HepG2 (cell line): Measurements from ENCODE around the gene RAB17. TPM values are rescaled to one million over a fixed set of nuclear protein-coding genes. Genes with fewer than 3 reads are reported as not detected.

Source experiments
- CCAR2 ChIP-seq: fragments of 200-400 bp; formaldehyde crosslinking; optimal IDR thresholded peaks from 2 replicates; pipeline ENCODE3; 2018; ENCODE audit warnings: low read depth, mild to moderate bottlenecking, low read length, moderate library complexity
- CHD2 ChIP-seq: IDR thresholded peaks from 2 replicates; pipeline ENCODE4 v1.6.1; 2011; ENCODE audit warnings: low read depth, low read length, improper control_type of control experiment
- DMAP1 ChIP-seq: IDR thresholded peaks from 2 replicates; pipeline ENCODE4 v1.6.1; 2016
- JUND ChIP-seq: sonication (generic); formaldehyde crosslinking; IDR thresholded peaks from 2 replicates; pipeline ENCODE4 v1.8.0; 2022; ENCODE audit warnings: mild to moderate bottlenecking, missing genetic modification reagents
- NCOA5 ChIP-seq: sonication (generic); formaldehyde crosslinking; IDR thresholded peaks from 2 replicates; pipeline ENCODE4 v1.4.0; 2020; ENCODE audit warnings: missing genetic modification reagents
- PITX1 ChIP-seq: sonication (generic); formaldehyde crosslinking; IDR thresholded peaks from 2 replicates; pipeline ENCODE4 v1.5.1; 2020; ENCODE audit warnings: mild to moderate bottlenecking, missing genetic modification reagents
- SP4 ChIP-seq: sonication (generic); formaldehyde crosslinking; IDR thresholded peaks from 2 replicates; pipeline ENCODE4 v1.8.1; 2023; ENCODE audit warnings: mild to moderate bottlenecking, missing genetic modification reagents
- SPEN ChIP-seq: sonication (generic); formaldehyde crosslinking; IDR thresholded peaks from 2 replicates; pipeline ENCODE4 v1.5.1; 2020; ENCODE audit warnings: low read depth, mild to moderate bottlenecking, missing genetic modification reagents
- TAF1 ChIP-seq: sonication (generic); formaldehyde crosslinking; IDR thresholded peaks from 2 replicates; pipeline ENCODE4 v1.4.0; 2020; ENCODE audit warnings: missing genetic modification reagents
- THYN1 ChIP-seq: sonication (generic); formaldehyde crosslinking; IDR thresholded peaks from 2 replicates; pipeline ENCODE4 v1.8.1; 2023; ENCODE audit warnings: low read depth, mild to moderate bottlenecking, moderate library complexity, missing genetic modification reagents, borderline replicate concordance
- TRIM24 ChIP-seq: sonication (generic); formaldehyde crosslinking; IDR thresholded peaks from 2 replicates; pipeline ENCODE4 v1.8.0; 2022; ENCODE audit warnings: mild to moderate bottlenecking, missing genetic modification reagents
- XBP1 ChIP-seq: sonication (generic); formaldehyde crosslinking; IDR thresholded peaks from 2 replicates; pipeline ENCODE4 v1.5.0; 2020; ENCODE audit warnings: missing genetic modification reagents
- ZFP37 ChIP-seq: sonication (generic); formaldehyde crosslinking; IDR thresholded peaks from 2 replicates; pipeline ENCODE4 v1.4.0; 2020; ENCODE audit warnings: missing genetic modification reagents, borderline replicate concordance
- ZNF333 ChIP-seq: sonication (generic); formaldehyde crosslinking; IDR thresholded peaks from 2 replicates; pipeline ENCODE4 v1.4.0; 2020; ENCODE audit warnings: mild to moderate bottlenecking, missing genetic modification reagents, borderline replicate concordance
- ZNF660 ChIP-seq: sonication (generic); formaldehyde crosslinking; IDR thresholded peaks from 2 replicates; pipeline ENCODE4 v1.5.1; 2020; ENCODE audit warnings: mild to moderate bottlenecking, low read depth, missing genetic modification reagents, borderline replicate concordance
- ZNF781 ChIP-seq: sonication (generic); formaldehyde crosslinking; IDR thresholded peaks from 2 replicates; pipeline ENCODE4 v1.5.1; 2020; ENCODE audit warnings: borderline replicate concordance, mild to moderate bottlenecking, missing genetic modification reagents; ENCODE audit errors: not compliant biosample characterization
- ZNF788 ChIP-seq: sonication (generic); formaldehyde crosslinking; IDR thresholded peaks from 2 replicates; pipeline ENCODE4 v1.5.0; 2020; ENCODE audit warnings: mild to moderate bottlenecking, missing genetic modification reagents, borderline replicate concordance
- ZNF790 ChIP-seq: sonication (generic); formaldehyde crosslinking; IDR thresholded peaks from 2 replicates; pipeline ENCODE4 v1.8.0; 2022; ENCODE audit warnings: missing genetic modification reagents, mild to moderate bottlenecking, borderline replicate concordance
- ZSCAN22 ChIP-seq: sonication (generic); formaldehyde crosslinking; IDR thresholded peaks from 2 replicates; pipeline ENCODE4 v1.4.0; 2020; ENCODE audit warnings: mild to moderate bottlenecking, missing genetic modification reagents
- polyA plus RNA-seq, 8 experiments: library from polyadenylated mRNA; depleted of rRNA in 3 of 8; stranded (reverse) in 7 of 8; unstranded in 1 of 8; fragments of >200 nt; fragmentation: Illumina TruSeq in 4 of 8; extraction: Trizol in 4 of 8; gene quantifications; 2 replicates each; pipeline versions ENCODE4 v1.2.1 to v1.2.3, GENCODE V29; 2011 to 2016; ENCODE audit warnings: low read depth in 4 of 8, missing spikeins in 1 of 8, mixed read lengths in 1 of 8; ENCODE audit not compliant: insufficient read depth in 1 of 8
- total RNA-seq, 5 experiments: library from RNA; depleted of rRNA; stranded (reverse); fragments of >200 nt; fragmentation: Illumina TruSeq; extraction: Trizol; gene quantifications; 2 replicates each; pipeline ENCODE4 v1.2.3, GENCODE V29; 2016; ENCODE audit warnings: low read depth in 1 of 5
- TF ChIP-seq, protein P1 (sequence below): IDR thresholded peaks from 2 replicates; pipeline ENCODE4 v1.6.1; 2012; ENCODE audit warnings: inconsistent platforms
- TF ChIP-seq, protein P2 (sequence below): sonication (generic); formaldehyde crosslinking; IDR thresholded peaks from 2 replicates; pipeline ENCODE4 v1.4.0; 2020; ENCODE audit warnings: mild to moderate bottlenecking, missing genetic modification reagents
- TF ChIP-seq, protein P3 (sequence below): IDR thresholded peaks from 2 replicates; pipeline ENCODE4 v1.6.1; 2016; ENCODE audit warnings: missing compliant biosample characterization, missing genetic modification reagents, borderline replicate concordance
- TF ChIP-seq, protein P4 (sequence below): sonication (generic); formaldehyde crosslinking; IDR thresholded peaks from 2 replicates; pipeline ENCODE4 v1.4.0; 2020; ENCODE audit warnings: missing genetic modification reagents
- TF ChIP-seq, protein P5 (sequence below): sonication (generic); formaldehyde crosslinking; IDR thresholded peaks from 2 replicates; pipeline ENCODE4 v1.4.0; 2020; ENCODE audit warnings: missing genetic modification reagents
- TF ChIP-seq, protein P6 (sequence below): sonication (generic); formaldehyde crosslinking; IDR thresholded peaks from 2 replicates; pipeline ENCODE4 v1.8.1; 2023; ENCODE audit warnings: missing genetic modification reagents, mild to moderate bottlenecking, borderline replicate concordance

RAB17 gene
- total and polyA plus RNA-seq, 2 of the 13 experiments (the other 11 are each of a cell fraction or from before 2014, with no cell fraction given), result 68.0 to 124 TPM

DNA sequence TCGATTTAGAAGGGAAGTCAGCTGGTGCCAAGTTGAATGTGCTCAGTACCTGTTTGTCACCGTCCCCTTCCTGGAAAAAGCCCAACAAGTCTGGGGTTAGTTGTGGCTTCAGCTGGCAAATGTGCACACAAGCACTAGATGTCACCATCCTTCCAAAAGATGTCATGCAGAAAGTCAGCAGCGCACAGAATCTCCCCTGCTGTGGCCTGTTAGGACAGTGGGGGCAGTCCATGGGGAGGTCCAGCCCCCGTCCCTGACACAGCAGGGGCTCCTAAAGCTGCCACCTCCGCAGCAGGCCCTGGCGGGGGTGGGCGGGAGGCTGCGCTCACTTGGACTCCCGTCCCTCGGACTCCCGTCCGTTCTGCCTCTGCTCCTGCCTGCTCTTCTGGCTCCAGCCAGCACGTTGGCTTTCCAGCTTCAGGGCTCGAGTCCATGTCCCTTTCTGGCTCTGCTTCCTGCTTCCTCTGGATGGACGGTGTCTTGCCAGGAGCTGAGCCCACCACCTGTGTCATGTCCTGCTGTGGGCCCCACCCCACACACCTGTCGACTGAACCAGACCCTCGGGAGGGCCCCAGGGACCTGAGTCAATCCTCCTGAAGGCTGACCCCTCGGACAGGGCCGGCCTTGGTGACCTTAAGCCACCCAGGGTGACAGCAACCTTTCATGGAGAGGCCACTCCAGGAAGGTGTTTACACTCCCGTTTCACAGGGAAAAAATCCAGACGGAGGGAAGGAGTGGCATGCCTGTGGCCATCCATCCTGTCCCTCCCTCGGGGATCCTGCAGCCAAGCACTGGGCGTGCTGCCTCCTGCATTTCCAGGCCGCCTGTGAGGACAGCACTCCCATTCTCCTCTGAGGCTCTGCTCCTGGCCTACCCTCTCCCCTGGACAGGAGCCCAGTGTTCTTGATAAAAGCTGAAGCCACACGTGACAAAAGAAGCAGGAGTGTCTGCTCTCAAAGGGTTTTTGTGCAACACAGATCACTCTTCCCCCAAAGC is 8.5 kb downstream of the RAB17 start (continued):
- TF ChIP-seq PITX1 (CRISPR knock-in tag), result peak; percentile 65; the same call in 1 of the 2 replicates
- TF ChIP-seq ZNF781 (CRISPR knock-in tag), result peak; percentile 16
- TF ChIP-seq SPEN, result no peak
- TF ChIP-seq ZNF333 (CRISPR knock-in tag), result no peak
- TF ChIP-seq, protein P1, sequence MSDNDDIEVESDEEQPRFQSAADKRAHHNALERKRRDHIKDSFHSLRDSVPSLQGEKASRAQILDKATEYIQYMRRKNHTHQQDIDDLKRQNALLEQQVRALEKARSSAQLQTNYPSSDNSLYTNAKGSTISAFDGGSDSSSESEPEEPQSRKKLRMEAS, result no peak; the same call in 1 of the 2 replicates
- no peak for TF ChIP-seq TAF1 (CRISPR knock-in tag)
- no peak for TF ChIP-seq ZNF788 (CRISPR knock-in tag)
- TF ChIP-seq ZSCAN22 (CRISPR knock-in tag), result no peak
- no peak for TF ChIP-seq DMAP1
- TF ChIP-seq XBP1, result no peak
- TF ChIP-seq TRIM24 (CRISPR knock-in tag), result no peak
- TF ChIP-seq CCAR2, result no peak
- TF ChIP-seq ZNF660, result no peak
- TF ChIP-seq, protein P2, sequence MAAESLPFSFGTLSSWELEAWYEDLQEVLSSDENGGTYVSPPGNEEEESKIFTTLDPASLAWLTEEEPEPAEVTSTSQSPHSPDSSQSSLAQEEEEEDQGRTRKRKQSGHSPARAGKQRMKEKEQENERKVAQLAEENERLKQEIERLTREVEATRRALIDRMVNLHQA (CRISPR knock-in tag), result no peak
- TF ChIP-seq, protein P3, sequence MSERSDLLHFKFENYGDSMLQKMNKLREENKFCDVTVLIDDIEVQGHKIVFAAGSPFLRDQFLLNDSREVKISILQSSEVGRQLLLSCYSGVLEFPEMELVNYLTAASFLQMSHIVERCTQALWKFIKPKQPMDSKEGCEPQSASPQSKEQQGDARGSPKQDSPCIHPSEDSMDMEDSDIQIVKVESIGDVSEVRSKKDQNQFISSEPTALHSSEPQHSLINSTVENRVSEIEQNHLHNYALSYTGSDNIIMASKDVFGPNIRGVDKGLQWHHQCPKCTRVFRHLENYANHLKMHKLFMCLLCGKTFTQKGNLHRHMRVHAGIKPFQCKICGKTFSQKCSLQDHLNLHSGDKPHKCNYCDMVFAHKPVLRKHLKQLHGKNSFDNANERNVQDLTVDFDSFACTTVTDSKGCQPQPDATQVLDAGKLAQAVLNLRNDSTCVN (CRISPR knock-in tag), result no peak
- TF ChIP-seq CHD2, result no peak
- TF ChIP-seq, protein P4, sequence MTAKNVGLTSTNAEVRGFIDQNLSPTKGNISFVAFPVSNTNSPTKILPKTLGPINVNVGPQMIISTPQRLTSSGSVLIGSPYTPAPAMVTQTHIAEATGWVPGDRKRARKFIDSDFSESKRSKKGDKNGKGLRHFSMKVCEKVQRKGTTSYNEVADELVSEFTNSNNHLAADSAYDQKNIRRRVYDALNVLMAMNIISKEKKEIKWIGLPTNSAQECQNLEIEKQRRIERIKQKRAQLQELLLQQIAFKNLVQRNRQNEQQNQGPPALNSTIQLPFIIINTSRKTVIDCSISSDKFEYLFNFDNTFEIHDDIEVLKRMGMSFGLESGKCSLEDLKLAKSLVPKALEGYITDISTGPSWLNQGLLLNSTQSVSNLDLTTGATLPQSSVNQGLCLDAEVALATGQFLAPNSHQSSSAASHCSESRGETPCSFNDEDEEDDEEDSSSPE, result no peak
- TF ChIP-seq NCOA5, result no peak
- TF ChIP-seq, protein P5, sequence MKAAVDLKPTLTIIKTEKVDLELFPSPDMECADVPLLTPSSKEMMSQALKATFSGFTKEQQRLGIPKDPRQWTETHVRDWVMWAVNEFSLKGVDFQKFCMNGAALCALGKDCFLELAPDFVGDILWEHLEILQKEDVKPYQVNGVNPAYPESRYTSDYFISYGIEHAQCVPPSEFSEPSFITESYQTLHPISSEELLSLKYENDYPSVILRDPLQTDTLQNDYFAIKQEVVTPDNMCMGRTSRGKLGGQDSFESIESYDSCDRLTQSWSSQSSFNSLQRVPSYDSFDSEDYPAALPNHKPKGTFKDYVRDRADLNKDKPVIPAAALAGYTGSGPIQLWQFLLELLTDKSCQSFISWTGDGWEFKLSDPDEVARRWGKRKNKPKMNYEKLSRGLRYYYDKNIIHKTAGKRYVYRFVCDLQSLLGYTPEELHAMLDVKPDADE (CRISPR knock-in tag), result no peak
- TF ChIP-seq ZFP37 (CRISPR knock-in tag), result no peak
- TF ChIP-seq SP4 (CRISPR knock-in tag), result peak; percentile 52; the same call in 1 of the 2 replicates
- TF ChIP-seq ZNF790, result no peak
- TF ChIP-seq, protein P6, sequence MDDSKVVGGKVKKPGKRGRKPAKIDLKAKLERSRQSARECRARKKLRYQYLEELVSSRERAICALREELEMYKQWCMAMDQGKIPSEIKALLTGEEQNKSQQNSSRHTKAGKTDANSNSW, result 0 out of 2 replicates have a peak, but pooled peaks have one; percentile 59
- no peak for TF ChIP-seq THYN1 (CRISPR knock-in tag)
- TF ChIP-seq JUND (CRISPR knock-in tag), result no peak; the same call in 1 of the 2 replicates
